OCI-M2 (cell line): ENCODE results near the gene CPT1B.
"Not testable (repeated sequence)": the region's sequence is repeated elsewhere in the genome, so short reads cannot be mapped to it uniquely, and the experiment has no call there.

Experiments used
- DNase-seq: peaks from one replicate; lab custom pipeline; 2025; ENCODE audit not compliant: unreplicated experiment; lab: John Stamatoyannopoulos, UW

CPT1B gene

GRCh38 chr22:50529897-50530579 lies 48.2 kb downstream of the CPT1B start, which contains the start of gene TYMP:
Gene TYMP, minus strand, starts transcription at chr22:50530012. Its CDS starts 303 bp downstream, at chr22:50529709.
- no peak for DNase-seq

- no peak for DNase-seq
These were observed 48.8 kb downstream of the CPT1B start for GRCh38 chr22:50529416-50529896.

- no peak for DNase-seq
These were observed 49.4 kb downstream of the CPT1B start for GRCh38 chr22:50528682-50529415.

GRCh38 chr22:50527921-50528681 lies 50.1 kb downstream of the CPT1B start:
- no peak for DNase-seq

- DNase-seq: no peak
These were observed 51.1 kb downstream of the CPT1B start for GRCh38 chr22:50526834-50527801.

- DNase-seq: no peak
These were observed 52.0 kb downstream of the CPT1B start for GRCh38 chr22:50526108-50526833.

- no peak for DNase-seq
These were observed 52.4 kb downstream of the CPT1B start for GRCh38 chr22:50525858-50526107.

- DNase-seq: peak; percentile 37
These were observed 52.9 kb downstream of the CPT1B start, which contains the start of gene SCO2 for GRCh38 chr22:50525104-50525857. Gene SCO2, minus strand, starts transcription at chr22:50525598. Its CDS starts 1,187 bp downstream, at chr22:50524411.

GRCh38 chr22:50524676-50525103 lies 53.5 kb downstream of the CPT1B start:
- DNase-seq: no peak

GRCh38 chr22:50523806-50524675 lies 54.2 kb downstream of the CPT1B start:
- no peak for DNase-seq

- no peak for DNase-seq
These were observed 54.8 kb downstream of the CPT1B start for GRCh38 chr22:50523458-50523805.

GRCh38 chr22:50522806-50523438 lies 55.3 kb downstream of the CPT1B start:
- no peak for DNase-seq

- DNase-seq: no peak
These were observed 55.9 kb downstream of the CPT1B start for GRCh38 chr22:50522208-50522805.

- no peak for DNase-seq
These were observed 56.5 kb downstream of the CPT1B start for GRCh38 chr22:50521710-50522109.

- no peak for DNase-seq
These were observed 57.3 kb downstream of the CPT1B start for GRCh38 chr22:50520826-50521453.

- not testable (repeated sequence) for DNase-seq
These were observed 58.0 kb downstream of the CPT1B start for GRCh38 chr22:50520184-50520583.

GRCh38 chr22:50519151-50519550 lies 59.1 kb downstream of the CPT1B start:
- DNase-seq: no peak
